Mesenchymal stem cell (in vitro differentiated cells and primary cell): ENCODE measurements around the gene SNTG2.

Experiments
- DNase-seq: peaks from one replicate; pipeline ENCODE4 v3.0.0-alpha.2; 2013
- H2AFZ ChIP-seq: one replicate; pipeline ENCODE4 v1.6.1; 2013; ENCODE audit warnings: low read depth, mild to moderate bottlenecking, control low read depth, inconsistent platforms, low read length, moderate library complexity
- H2AK5ac ChIP-seq: 2 replicates; pipeline ENCODE4 v1.6.1; 2013; ENCODE audit warnings: low read length, moderate library complexity, mild to moderate bottlenecking, inconsistent platforms; ENCODE audit not compliant: severe bottlenecking
- H2BK120ac ChIP-seq: one replicate; pipeline ENCODE4 v1.6.1; 2013; ENCODE audit warnings: low read depth, mild to moderate bottlenecking, inconsistent platforms, low read length, moderate library complexity
- H2BK12ac ChIP-seq, 2 experiments: one replicate each; pipeline ENCODE4 v1.6.1; 2013; ENCODE audit warnings: inconsistent platforms in 2 of 2, low read length in 2 of 2, mild to moderate bottlenecking in 2 of 2, moderate library complexity in 2 of 2, control low read depth in 1 of 2
- H2BK15ac ChIP-seq: one replicate; pipeline ENCODE4 v1.6.1; 2013; ENCODE audit warnings: mild to moderate bottlenecking, low read depth, inconsistent platforms; ENCODE audit not compliant: poor library complexity, severe bottlenecking
- H2BK5ac ChIP-seq: 2 replicates; pipeline ENCODE4 v1.6.1; 2013; ENCODE audit warnings: low read depth, mild to moderate bottlenecking, low read length, control low read depth, inconsistent platforms; ENCODE audit not compliant: poor library complexity, severe bottlenecking
- H3K14ac ChIP-seq, 2 experiments: one replicate each; pipeline ENCODE4 v1.6.1; 2013; ENCODE audit warnings: inconsistent platforms in 2 of 2, low read length in 2 of 2, control low read depth in 1 of 2, mild to moderate bottlenecking in 1 of 2, moderate library complexity in 1 of 2
- H3K18ac ChIP-seq, 2 experiments: one replicate each; pipeline ENCODE4 v1.6.1; 2013; ENCODE audit warnings: inconsistent platforms in 2 of 2, low read length in 2 of 2, control low read depth in 1 of 2, low read depth in 1 of 2, mild to moderate bottlenecking in 1 of 2
- H3K23ac ChIP-seq, 2 experiments: one replicate each; pipeline ENCODE4 v1.6.1; 2013; ENCODE audit warnings: inconsistent platforms in 2 of 2, low read length in 2 of 2, mild to moderate bottlenecking in 2 of 2, moderate library complexity in 2 of 2, control low read depth in 1 of 2
- H3K27ac ChIP-seq: 2 replicates; pipeline ENCODE4 v1.5.1; 2013; ENCODE audit warnings: mild to moderate bottlenecking, moderate library complexity, low read length, control low read depth, inconsistent platforms; ENCODE audit not compliant: poor library complexity, severe bottlenecking
- H3K27me3 ChIP-seq, 2 experiments: 2 replicates each; pipeline versions ENCODE4 v1.6.1 to v1.7.0; 2013; ENCODE audit warnings: low read length in 2 of 2, mild to moderate bottlenecking in 2 of 2, moderate library complexity in 2 of 2, control low read depth in 1 of 2, inconsistent platforms in 1 of 2; ENCODE audit not compliant: control insufficient read depth in 1 of 2, insufficient read depth in 1 of 2
- H3K36me3 ChIP-seq, 2 experiments: 2 replicates each; pipeline versions ENCODE4 v1.6.1 to v1.7.0; 2013; ENCODE audit warnings: low read length in 2 of 2, control low read depth in 1 of 2, inconsistent platforms in 1 of 2, low read depth in 1 of 2, mild to moderate bottlenecking in 1 of 2; ENCODE audit not compliant: insufficient read depth in 2 of 2, control insufficient read depth in 1 of 2
- H3K4ac ChIP-seq, 2 experiments: one replicate each; pipeline ENCODE4 v1.6.1; 2013; ENCODE audit warnings: inconsistent platforms in 2 of 2, low read length in 2 of 2, mild to moderate bottlenecking in 2 of 2, moderate library complexity in 2 of 2, control low read depth in 1 of 2, low read depth in 1 of 2
- H3K4me1 ChIP-seq: 2 replicates; pipeline ENCODE4 v1.6.1; 2013; ENCODE audit warnings: low read depth, low read length, control low read depth; ENCODE audit not compliant: control insufficient read depth, insufficient read depth
- H3K4me2 ChIP-seq: 2 replicates; pipeline ENCODE4 v1.6.1; 2013; ENCODE audit warnings: low read length, mild to moderate bottlenecking, inconsistent platforms; ENCODE audit not compliant: poor library complexity, severe bottlenecking
- H3K4me3 ChIP-seq, 2 experiments: 2 replicates each; pipeline versions ENCODE4 v1.5.1 to v1.7.0; 2013; ENCODE audit warnings: low read length in 2 of 2, mild to moderate bottlenecking in 2 of 2, control low read depth in 1 of 2, low read depth in 1 of 2; ENCODE audit not compliant: insufficient read depth in 1 of 2
- H3K79me1 ChIP-seq: replicated peaks from 2 replicates; pipeline ENCODE4 v1.6.1; 2013; ENCODE audit warnings: mild to moderate bottlenecking, control low read depth, low read length, inconsistent platforms; ENCODE audit not compliant: poor library complexity, severe bottlenecking
- H3K9ac ChIP-seq: 2 replicates; pipeline ENCODE4 v1.7.0; 2013; ENCODE audit warnings: mild to moderate bottlenecking, low read length, moderate library complexity
- H3K9me3 ChIP-seq: 2 replicates; pipeline ENCODE4 v1.7.0; 2013; ENCODE audit warnings: mild to moderate bottlenecking, low read length; ENCODE audit not compliant: control insufficient read depth
- H4K8ac ChIP-seq: one replicate; pipeline ENCODE4 v1.6.1; 2013; ENCODE audit warnings: inconsistent platforms, mild to moderate bottlenecking, low read length, moderate library complexity
- H4K91ac ChIP-seq: one replicate; pipeline ENCODE4 v1.6.1; 2013; ENCODE audit warnings: mild to moderate bottlenecking, low read length, inconsistent platforms
- WGBS: methylation state at CpG from one replicate; pipeline ENCODE4 v1.1.7; 2013; ENCODE audit warnings: mixed read lengths; 5-methylcytosine and 5-hydroxymethylcytosine counted together

SNTG2 gene

DNA sequence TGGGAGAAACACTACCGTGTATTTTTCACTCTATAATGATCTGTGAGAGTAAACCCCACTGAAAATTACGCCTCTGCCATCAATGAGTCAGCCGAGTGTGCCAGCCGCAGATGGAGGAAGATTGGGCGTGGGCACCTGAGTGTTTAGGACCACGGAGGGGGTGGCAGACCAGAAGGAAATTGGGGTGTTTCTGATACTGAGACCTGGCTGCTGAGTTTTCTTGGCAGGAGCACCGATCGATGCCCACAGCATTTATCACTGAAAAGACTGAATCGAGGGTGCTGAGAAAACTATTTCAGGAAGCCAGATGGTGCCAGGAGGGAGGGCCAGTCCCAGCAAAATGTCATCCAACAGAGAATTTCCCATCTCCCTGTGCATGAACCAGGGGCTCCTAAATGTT is 370.7 kb downstream of the SNTG2 start:
- H3K36me3 ChIP-seq: no peaks in the 10 kb centered on the region
- H3K9me3 ChIP-seq: no peaks in the 10 kb centered on the region
- H3K4ac ChIP-seq: no peak overlapping the region
- H3K4me2 ChIP-seq: no peak overlapping the region
- peaks cover 5% of the 10 kb centered on the region for H3K4me1 ChIP-seq
- H3K18ac ChIP-seq: no peak overlapping the region
- no peak overlapping the region for H3K9ac ChIP-seq
- no peaks in the 10 kb centered on the region for H3K27me3 ChIP-seq
- 84% methylated on average over 9 of the region's 9 CpGs for WGBS
- H3K27ac ChIP-seq: no peak overlapping the region
- H2AFZ ChIP-seq: no peak overlapping the region
- H3K4me3 ChIP-seq: no peak overlapping the region
- no peak overlapping the region for H2AK5ac ChIP-seq
- H2BK5ac ChIP-seq: no peak overlapping the region
- H2BK15ac ChIP-seq: no peak overlapping the region
- H3K14ac ChIP-seq: no peak overlapping the region
- H2BK12ac ChIP-seq: no peak overlapping the region
- no peak overlapping the region for H2BK120ac ChIP-seq
- no peak overlapping the region for H4K8ac ChIP-seq
- H4K91ac ChIP-seq: no peak overlapping the region
- no peaks in the 10 kb centered on the region for H3K79me1 ChIP-seq
- no peak overlapping the region for H3K23ac ChIP-seq
- DNase-seq: no peak

DNA sequence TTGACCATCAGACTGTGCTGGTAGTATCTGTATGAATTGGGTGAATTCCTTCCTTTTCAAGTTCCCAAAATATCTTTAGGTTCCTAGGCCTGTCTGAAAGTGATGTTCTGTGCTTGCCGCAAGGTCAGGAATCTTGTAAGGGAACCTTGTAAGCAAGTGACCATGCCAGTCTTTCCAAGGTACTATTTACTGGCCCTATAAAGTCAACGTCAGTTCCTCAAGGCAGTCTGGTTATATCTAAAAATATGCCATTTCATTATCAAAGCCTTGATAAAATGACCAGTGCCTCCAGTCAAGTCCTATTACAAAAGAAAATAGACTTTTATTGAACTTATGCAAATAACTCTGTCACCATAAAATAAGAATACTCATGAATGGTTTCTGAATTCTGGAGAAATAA is 374.2 kb downstream of the SNTG2 start:
- H3K9ac ChIP-seq: no peak overlapping the region
- H3K79me1 ChIP-seq: no peaks in the 10 kb centered on the region
- no peak overlapping the region for H2AK5ac ChIP-seq
- no peak overlapping the region for H3K14ac ChIP-seq
- no peak overlapping the region for H2BK5ac ChIP-seq
- H3K4me1 ChIP-seq: no peaks in the 10 kb centered on the region
- H4K91ac ChIP-seq: no peak overlapping the region
- no peaks in the 10 kb centered on the region for H3K27me3 ChIP-seq
- DNase-seq: no peak
- no peak overlapping the region for H3K23ac ChIP-seq
- H3K27ac ChIP-seq: no peak overlapping the region
- H3K36me3 ChIP-seq: no peaks in the 10 kb centered on the region
- H3K4ac ChIP-seq: no peak overlapping the region
- no peak overlapping the region for H2BK12ac ChIP-seq
- 67% methylated on average over 2 of the region's 2 CpGs for WGBS
- H3K9me3 ChIP-seq: no peaks in the 10 kb centered on the region
- H2AFZ ChIP-seq: no peak overlapping the region
- H4K8ac ChIP-seq: no peak overlapping the region
- no peak overlapping the region for H2BK120ac ChIP-seq
- H2BK15ac ChIP-seq: no peak overlapping the region
- no peak overlapping the region for H3K18ac ChIP-seq
- H3K4me2 ChIP-seq: no peak overlapping the region
- H3K4me3 ChIP-seq: no peak overlapping the region

DNA sequence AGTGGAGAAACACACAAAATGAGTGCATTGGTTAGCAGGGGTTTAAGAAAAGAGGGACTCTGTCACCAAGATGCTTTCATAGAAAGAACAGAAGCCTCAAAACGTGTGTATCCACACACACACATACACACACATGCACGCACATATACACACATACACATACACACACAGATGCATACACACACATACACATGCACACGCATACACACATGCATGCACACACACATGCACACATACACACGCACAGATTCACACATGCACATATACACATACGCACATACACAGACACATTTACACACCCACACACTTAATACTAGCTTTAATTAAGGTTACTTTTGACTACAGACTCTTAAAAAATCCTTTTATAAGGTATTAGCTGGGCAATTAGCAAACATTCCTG is 378.0 kb downstream of the SNTG2 start:
- Histone ChIP-seq H2BK5ac (no peak overlapping the region), H3K18ac (no peak overlapping the region), H3K4me3 (no peak overlapping the region), H3K23ac (no peak overlapping the region), H2BK12ac (no peak overlapping the region), H4K8ac (no peak overlapping the region), H3K36me3 (no peaks in the 10 kb centered on the region), H2AFZ (no peak overlapping the region), H4K91ac (no peak overlapping the region), H3K14ac (no peak overlapping the region), H3K9me3 (no peaks in the 10 kb centered on the region), H3K4me2 (no peak overlapping the region), H2BK120ac (no peak overlapping the region), H3K27ac (no peak overlapping the region), H3K4me1 (no peaks in the 10 kb centered on the region), H2BK15ac (no peak overlapping the region), H3K9ac (no peak overlapping the region), H3K4ac (no peak overlapping the region), H2AK5ac (no peak overlapping the region), H3K79me1 (no peaks in the 10 kb centered on the region), H3K27me3 (no peaks in the 10 kb centered on the region)
- DNase-seq: no peak
- WGBS: 80% methylated on average over 5 of the region's 5 CpGs

GRCh38 chr2:1339388-1340140 is 388.9 kb downstream of the SNTG2 start:
- no peak overlapping the region for H2BK120ac ChIP-seq
- H2AFZ ChIP-seq: no peak overlapping the region
- peak overlapping the region in 1 of 2 experiments; percentile 69 for H3K23ac ChIP-seq
- H2BK5ac ChIP-seq: no peak overlapping the region
- H3K27ac ChIP-seq: no peak overlapping the region
- H4K91ac ChIP-seq: no peak overlapping the region
- H3K4ac ChIP-seq: no peak overlapping the region
- H4K8ac ChIP-seq: no peak overlapping the region
- no peak for DNase-seq
- no peaks in the 10 kb centered on the region for H3K36me3 ChIP-seq
- H3K4me3 ChIP-seq: no peak overlapping the region
- no peaks in the 10 kb centered on the region for H3K4me1 ChIP-seq
- no peak overlapping the region for H3K4me2 ChIP-seq
- no peak overlapping the region for H2AK5ac ChIP-seq
- WGBS: 69% methylated on average over 9 of the region's 10 CpGs
- no peak overlapping the region for H3K9ac ChIP-seq
- H3K14ac ChIP-seq: no peak overlapping the region
- no peak overlapping the region for H2BK12ac ChIP-seq
- H3K79me1 ChIP-seq: no peaks in the 10 kb centered on the region
- H3K9me3 ChIP-seq: no peaks in the 10 kb centered on the region
- H2BK15ac ChIP-seq: no peak overlapping the region
- no peak overlapping the region for H3K18ac ChIP-seq
- H3K27me3 ChIP-seq: no peaks in the 10 kb centered on the region
